ENCODE data around the gene ITGA2.

Gene ITGA2

GRCh38 chr5:53066088-53066487, 76.9 kb downstream of the ITGA2 start:
- DNase-seq = no peak

DNA sequence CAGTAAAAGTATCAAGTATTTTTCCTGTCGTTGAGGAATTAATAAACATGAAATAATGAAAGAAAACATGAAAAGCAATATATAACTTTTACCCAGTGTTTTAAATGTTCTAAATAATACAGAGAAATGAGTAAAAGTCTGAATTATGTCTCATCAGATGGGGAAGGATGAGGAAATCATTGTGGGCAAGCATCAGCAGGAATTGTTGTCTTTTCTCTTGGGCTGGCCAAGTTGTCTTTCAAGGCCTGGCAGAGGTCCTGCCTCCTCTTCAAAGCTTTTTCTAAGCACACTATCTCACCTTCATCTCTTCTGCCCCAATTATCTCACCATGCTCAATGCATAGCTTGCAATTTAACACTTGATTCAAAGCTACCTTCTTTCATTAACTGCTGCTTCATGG, 78.5 kb downstream of the ITGA2 start:
- no peak for DNase-seq

DNA sequence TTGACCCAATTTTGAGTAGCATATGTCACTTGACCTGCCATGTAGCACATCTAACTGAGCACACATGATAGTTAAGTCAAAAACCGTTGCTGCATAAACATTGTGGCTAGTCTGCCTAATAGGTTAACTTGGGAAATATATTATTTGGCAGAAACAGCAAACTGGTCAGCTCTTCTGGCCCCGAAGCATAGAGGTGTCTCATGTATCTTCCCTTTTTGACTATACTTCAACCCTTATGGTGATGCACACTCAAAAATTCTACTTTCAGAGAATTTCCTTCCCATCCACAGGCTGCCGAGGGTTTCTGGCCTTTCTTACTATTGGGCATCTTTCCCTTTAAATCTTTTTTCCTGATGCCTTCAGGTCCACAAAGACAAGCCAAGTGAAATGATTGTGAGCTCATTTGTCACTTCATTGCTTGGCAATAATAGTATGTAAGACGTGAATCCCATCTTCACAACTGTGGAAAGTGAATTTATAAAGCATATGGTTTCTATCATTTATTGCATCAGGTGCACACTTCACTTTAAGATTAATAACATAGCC, 79.2 kb downstream of the ITGA2 start:
- DNase-seq = no peak

- peak; percentile 94 for DNase-seq
Measured at GRCh38 chr5:53069626-53070025, 80.5 kb downstream of the ITGA2 start.

DNA sequence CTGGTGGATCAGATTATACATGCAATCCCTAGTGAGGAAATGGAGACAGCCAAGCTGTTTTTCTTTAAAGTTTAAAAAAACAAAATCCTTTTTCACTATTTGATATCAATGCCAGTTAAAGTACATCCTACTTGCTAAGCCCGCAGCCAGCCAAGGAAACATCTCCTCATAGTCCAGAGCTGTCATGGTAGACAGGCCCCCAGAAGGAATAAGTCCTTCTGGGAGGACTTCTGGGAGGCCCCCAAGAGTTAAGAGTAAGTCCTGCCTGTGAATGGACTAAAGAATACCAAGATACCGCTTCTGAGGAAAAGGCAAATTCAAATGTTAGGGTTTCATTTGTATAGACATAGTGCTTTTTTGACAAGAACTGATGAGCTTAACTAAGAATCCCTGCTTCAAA, 82.1 kb downstream of the ITGA2 start:
- no peak for DNase-seq

GRCh38 chr5:53071738-53072137, 82.6 kb downstream of the ITGA2 start:
- DNase-seq = no peak

- DNase-seq = no peak
Measured at GRCh38 chr5:53073348-53073747, 84.2 kb downstream of the ITGA2 start.

DNA sequence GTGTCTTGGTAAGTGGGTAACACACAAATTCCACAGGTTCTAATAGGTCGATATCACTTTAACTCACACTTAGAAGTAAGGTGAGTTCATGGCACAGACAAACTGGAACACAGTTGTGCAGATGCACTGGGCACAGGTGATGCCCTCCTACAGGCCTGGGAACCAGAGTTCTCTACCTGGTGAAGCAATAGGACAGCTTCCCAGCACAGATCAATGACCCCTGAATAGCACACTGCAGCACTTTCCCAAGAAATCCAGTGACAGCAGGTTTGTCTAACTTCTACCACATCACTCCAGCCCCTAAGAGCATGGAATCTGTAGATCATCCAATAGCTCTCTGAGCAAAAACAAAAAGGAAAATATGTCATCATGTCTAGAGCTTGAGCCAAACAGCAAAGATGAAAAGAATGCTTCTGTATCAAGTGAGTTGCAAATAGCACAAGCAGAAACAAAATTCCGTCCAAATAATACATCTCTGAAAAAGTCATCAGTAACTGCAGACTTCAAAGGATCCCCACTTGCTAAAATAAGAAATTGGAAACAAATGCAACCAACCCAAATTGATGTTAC, 86.9 kb downstream of the ITGA2 start:
- DNase-seq = no peak

DNA sequence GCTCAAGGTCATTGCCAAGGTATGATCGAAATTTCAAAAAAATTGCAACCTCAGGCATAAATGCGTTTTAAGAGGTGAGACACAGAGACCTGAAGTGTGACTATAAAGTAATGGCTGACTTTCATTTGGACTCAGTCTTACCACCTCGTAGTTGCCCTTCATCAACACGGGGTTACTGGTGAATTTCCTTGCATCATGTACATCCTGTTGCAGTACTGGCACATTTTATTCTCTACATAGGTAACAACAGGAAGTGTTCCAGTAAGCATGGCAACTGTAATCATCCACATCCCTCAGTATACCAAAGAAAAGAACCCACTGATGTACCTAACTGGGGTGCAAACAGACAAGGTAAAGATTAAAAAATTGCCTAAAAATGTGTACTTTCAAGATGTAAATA, 91.1 kb downstream of the ITGA2 start:
- peak; percentile 29 for DNase-seq

- no peak for DNase-seq
Measured at GRCh38 chr5:53083927-53084326, 94.8 kb downstream of the ITGA2 start.

DNA sequence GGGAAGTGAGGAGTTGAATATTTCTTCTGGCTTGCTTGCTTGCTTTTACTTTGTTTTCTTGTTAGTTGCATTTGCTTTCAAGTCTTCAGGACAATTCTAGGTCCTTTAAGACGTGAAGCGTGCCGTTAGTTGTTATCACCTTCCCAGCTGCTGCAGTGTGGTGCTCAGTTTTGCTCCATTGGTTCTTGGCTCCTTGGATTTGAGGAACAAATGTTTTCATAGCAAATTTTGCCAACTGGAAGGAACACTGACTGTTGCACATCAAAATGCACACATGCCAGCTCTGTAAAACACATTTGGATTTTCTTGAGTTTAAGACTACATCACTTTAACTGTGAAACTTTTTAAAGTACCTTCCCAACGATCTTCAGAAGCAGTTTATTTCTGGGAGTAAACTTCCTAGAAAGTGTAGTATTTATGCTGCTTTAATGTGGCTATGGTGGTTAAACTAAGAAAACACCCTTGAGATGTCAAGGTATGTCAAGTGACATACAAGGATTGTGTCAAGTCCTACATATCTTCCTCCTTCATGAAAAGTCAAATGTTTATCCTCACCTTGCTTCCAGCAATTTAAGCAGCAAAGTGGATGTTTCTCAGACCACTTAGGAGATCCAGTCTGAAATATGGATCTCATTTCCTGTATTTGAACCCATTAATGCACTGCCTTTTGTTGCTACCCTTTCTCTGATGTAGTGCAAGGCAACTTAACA, 95.5 kb downstream of the ITGA2 start:
- no peak for DNase-seq

DNA sequence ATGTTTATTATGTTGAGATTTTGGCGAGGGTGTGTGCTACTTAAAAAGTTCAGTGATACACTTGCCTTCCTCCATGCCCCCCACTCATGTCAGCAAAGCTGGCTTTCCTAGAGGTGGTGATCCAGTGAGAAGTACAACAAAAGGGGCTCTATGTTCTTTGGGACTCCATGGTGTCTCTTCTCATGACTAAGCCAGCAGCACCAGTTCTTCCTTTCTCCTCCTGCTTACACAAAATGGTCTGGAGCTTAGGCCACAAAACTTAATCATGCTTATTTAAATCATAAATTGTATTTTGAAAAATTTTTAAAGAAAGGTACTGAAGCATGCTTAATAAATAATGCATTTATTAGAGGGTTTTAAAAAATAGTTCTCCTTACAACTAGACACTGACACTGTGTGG, 98.0 kb downstream of the ITGA2 start:
- DNase-seq = no peak

DNA sequence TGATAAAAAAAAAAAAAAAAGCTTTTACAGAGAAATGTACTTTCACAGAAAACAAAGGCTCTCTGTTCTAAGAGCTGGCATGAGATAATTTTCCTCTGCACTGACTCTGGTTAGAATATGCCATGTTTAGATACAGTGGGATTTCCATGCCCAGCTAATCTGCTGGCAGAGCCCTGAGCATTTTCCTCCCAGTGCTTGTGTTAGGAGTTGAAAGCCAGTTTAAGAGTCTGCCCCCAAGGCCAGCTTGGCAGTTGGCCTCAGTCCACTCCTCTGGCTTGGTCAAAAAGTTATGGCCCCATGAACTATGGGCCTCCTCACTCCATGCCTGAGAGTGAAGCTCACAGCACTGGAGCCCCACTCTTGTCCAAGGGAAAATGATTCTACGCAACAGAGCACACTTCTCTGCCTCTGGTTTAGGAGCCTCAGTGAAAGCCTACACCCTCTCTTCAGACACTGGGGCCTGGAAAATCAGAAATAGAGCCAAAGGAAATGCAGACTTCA, 98.5 kb downstream of the ITGA2 start:
- DNase-seq = no peak

- DNase-seq = peak; percentile 64
Measured at GRCh38 chr5:53089481-53089991, 100.4 kb downstream of the ITGA2 start.

- no peak for DNase-seq
Measured at GRCh38 chr5:53090229-53090628, 101.1 kb downstream of the ITGA2 start.

DNA sequence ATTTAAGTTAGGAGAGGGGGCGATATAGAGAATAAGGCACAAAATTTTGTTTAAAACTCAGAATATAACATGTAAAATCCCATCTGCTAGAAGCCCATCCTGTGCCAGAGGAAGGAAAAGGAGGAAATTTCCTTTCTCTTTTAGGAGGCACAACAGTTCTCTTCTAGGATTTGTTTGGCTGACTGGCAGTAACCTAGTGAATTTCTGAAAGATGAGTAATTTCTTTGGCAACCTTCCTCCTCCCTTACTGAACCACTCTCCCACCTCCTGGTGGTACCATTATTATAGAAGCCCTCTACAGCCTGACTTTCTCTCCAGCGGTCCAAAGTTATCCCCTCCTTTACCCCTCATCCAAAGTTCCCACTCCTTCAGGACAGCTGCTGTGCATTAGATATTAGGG, 102.1 kb downstream of the ITGA2 start:
- no peak for DNase-seq

GRCh38 chr5:53092242-53092641, 103.1 kb downstream of the ITGA2 start:
- no peak for DNase-seq

DNA sequence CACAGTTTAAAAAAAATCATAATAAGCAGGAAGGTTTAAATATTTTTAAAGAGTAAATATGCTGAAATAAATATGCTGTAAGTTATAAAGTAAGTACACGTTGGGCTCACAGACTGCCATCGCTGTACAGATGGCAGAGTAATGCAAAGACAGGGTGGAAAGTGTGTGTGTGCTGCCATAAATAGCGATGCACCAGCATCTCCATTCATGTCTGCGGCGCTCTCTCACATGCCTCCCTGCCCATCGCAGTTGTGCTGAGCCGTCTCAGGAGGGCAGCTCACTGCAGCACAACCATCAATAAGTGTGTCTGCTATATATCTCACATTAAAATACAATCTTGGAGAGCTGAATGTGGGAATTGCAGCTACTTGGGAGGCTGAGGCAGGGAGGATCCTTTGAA, 106.1 kb downstream of the ITGA2 start:
- no peak for DNase-seq

- DNase-seq = peak; percentile 78
Measured at GRCh38 chr5:53095931-53096525, 106.9 kb downstream of the ITGA2 start.

DNA sequence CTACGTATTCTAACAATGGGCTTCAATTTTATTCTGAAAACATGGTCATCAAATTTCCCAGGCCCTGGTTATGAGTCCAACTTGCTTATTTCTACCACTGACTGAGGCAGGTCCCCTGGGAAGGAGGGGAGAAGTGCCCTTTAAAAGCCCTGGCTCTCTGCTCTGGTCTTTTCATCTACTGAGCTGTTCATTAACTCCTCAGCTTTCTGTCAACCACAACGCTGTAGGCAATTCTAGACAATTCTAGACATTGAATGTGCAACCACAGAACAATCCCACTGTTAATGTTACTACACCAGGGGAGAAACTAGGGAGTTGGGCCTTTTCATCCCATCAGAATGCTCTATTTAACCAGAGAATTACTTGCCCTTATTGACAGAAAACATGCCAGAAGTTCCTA, 110.4 kb downstream of the ITGA2 start:
- DNase-seq = no peak

GRCh38 chr5:53100606-53101005, 111.5 kb downstream of the ITGA2 start:
- no peak for DNase-seq

DNA sequence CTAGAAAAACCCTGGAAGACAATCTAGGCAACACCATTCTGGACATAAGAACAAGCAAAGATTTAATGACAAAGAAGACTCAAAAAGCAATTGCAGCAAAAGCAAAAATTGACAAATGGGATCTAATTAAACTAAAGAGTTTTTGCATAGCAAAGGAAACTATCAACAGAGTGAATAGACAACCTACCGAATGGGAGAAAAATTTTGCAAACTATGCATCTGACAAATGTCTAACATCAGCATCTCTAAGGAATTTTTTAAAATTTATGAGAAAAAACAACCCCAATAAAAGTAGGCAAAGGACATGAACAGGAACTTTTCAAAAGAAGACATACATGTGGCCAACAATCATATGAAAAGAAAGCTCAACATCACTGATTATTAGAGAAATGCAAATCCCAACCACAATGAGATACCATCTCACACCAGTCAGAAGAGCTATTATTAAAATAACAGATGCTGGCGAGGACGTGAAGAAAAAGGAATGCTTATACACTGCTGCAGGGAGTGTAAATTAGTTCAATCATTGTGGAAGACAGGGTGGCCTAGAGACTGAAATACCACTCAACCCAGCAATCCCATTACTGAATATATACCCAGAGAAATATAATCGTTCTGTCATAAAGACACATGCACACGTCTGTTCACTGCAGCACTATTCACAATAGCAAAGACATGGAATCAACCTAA, 116.6 kb downstream of the ITGA2 start:
- no peak for DNase-seq

GRCh38 chr5:53109056-53109442, 119.9 kb downstream of the ITGA2 start:
- no peak for DNase-seq

Measured in activated CD4-positive, alpha-beta T cell treated with anti-CD3 and anti-CD28 coated beads, Interleukin-2, amount 50 U/mL, for 16 hours (primary cell).